GM19043 (cell line): ENCODE data around the gene CD274.
"Not testable (repeated sequence)": the region's sequence is repeated elsewhere in the genome, so short reads cannot be mapped to it uniquely, and the experiment has no call there.

ENCODE experiments used
- ATAC-seq: cut with Tn5 transposase; IDR thresholded peaks from one replicate; pipeline ENCODE4 v1.9.1; 2021; ENCODE audit warnings: low read depth; ENCODE audit not compliant: unreplicated experiment

Gene CD274

DNA sequence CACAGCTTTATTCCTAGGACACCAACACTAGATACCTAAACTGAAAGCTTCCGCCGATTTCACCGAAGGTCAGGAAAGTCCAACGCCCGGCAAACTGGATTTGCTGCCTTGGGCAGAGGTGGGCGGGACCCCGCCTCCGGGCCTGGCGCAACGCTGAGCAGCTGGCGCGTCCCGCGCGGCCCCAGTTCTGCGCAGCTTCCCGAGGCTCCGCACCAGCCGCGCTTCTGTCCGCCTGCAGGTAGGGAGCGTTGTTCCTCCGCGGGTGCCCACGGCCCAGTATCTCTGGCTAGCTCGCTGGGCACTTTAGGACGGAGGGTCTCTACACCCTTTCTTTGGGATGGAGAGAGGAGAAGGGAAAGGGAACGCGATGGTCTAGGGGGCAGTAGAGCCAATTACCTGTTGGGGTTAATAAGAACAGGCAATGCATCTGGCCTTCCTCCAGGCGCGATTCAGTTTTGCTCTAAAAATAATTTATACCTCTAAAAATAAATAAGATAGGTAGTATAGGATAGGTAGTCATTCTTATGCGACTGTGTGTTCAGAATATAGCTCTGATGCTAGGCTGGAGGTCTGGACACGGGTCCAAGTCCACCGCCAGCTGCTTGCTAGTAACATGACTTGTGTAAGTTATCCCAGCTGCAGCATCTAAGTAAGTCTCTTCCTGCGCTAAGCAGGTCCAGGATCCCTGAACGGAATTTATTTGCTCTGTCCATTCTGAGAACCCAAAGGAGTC lies at the start of gene CD274:
TSS of gene CD274 (plus strand) at position 184 of the 733 bp plus-strand sequence. CDS start 5,572 bp downstream, outside the sequence.
- ATAC-seq, result peak; percentile 47

DNA sequence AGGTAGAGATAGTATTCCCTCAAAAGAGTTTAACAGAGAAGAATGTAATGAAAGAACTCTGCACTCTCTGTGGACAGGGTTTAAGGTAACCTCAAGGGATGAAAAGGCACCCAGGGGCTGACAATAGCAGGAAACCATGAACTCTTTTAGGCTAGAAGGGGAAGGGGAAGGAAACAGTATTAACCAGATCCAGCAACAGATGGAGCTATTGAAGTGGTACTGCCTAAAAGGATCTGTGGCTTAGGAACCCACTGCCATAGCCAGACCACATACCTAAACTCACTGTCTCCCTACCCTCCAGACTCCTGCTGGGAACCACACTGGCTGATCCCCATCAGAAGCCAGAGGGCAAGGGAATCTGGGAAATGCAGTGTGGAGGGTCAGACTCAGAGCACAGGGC lies 48.1 kb upstream of the CD274 start:
- no peak for ATAC-seq

DNA sequence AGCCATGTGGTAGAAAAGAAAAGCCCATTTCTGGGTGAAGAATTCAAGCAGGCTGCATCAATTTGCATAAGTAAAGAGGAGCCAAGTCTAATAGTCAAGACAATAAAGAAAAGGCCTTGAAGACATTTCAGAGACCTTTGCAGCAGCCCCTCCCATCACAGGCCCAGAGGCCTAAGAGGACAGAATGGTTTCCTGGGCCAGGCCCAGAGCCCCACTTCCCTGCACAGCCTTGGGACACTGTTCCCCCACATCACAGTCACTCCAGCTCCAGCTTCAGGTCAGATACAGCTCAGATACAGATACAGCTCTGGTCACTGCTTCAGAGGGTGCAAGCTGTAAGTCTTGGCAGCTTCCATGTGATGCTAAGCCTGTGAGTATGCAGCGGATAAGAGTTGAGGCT lies 41.7 kb upstream of the CD274 start:
- no peak for ATAC-seq

DNA sequence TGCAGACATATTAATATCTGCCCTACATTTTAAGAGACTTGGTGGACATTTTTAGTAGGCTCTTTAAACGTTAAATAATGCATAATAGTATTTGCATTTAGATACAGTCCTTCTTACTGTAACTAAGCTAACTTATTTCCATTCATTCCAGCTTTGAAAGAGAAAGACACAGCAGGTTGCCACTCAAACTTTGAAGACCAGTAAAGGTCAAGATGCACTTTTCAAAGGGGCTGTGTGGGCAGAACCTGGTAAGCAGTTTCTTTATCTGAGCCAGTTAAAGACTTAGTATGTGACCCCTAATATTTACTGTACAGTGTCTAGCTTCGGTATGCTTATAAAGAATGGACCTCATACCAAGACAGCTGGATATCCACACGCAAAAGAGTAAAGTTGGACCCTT lies 33.4 kb upstream of the CD274 start:
- no peak for ATAC-seq

DNA sequence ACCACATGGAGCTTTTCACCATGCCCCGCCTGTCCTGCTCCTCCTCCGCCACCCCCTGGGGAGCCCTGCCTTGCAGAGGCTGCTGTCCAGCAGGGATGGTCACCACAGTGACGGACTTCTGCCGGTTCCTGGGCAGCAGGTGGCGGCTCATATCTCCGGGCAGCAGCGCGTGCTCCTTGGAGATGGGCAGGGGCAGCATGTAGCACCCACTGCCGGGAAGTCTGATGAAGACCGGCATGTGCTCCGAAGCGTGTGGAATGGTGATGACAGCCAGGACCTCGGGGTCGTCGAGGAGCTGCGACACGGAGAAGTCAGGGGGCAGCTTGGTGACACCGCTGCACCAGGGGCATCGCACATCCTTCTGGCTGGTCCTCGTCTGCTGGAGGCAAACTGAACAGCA lies 31.9 kb upstream of the CD274 start:
- ATAC-seq, result no peak

DNA sequence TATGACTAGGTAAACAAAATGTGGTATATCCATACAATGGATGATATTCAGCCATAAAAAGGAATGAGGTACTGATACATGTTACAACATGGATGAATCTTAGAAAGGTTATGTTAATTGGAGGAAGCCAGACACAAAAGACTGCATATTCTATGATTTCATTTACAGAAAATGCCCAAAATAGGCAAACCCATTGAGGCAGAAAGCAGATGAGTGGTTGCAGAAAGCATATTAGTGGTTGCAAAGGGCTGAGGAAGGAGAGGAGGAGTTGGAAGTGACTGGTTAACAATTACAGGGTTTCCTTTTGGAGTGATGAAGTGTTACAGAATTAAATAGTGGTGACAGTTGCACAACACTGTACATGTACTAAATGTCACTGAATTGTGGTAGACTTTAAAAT lies 30.4 kb upstream of the CD274 start:
- no peak for ATAC-seq

DNA sequence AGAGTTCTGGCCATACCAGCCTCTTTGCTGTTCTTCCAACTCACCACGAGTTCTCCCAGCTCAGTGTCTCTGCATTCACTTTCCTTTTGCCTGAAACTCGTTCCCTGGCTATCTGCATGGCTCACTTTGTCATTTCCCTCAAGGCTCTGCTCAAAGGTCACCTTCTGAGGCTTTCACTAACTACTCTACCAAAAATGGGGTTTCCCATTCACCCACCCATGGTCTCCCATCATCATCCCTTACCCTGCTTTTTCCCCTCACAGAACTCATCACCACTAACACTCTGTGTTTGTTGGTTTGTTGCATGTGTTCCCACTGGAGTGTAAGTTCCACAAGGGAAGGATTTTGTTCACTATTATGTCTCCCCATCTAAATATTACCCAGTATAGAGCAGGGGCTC lies 29.2 kb upstream of the CD274 start:
- no peak for ATAC-seq

DNA sequence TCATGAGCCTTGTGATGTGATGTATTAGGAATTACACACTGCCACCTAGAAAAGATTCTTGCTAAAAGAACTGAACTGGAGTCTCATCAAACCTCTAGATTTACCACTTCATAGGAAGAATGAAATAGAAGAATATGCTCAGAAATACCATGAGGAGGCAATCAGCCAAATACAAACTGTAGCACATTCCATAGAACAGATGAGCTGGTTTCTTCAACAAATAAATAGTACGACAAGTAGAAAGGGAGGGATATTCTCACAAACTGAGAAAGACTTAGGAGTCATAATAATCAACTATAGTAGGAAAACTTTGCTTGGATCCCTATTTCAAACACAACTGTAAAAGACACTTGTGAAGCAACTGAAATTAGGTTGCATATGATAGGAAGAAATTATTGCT lies 28.1 kb upstream of the CD274 start:
- ATAC-seq, result no peak

DNA sequence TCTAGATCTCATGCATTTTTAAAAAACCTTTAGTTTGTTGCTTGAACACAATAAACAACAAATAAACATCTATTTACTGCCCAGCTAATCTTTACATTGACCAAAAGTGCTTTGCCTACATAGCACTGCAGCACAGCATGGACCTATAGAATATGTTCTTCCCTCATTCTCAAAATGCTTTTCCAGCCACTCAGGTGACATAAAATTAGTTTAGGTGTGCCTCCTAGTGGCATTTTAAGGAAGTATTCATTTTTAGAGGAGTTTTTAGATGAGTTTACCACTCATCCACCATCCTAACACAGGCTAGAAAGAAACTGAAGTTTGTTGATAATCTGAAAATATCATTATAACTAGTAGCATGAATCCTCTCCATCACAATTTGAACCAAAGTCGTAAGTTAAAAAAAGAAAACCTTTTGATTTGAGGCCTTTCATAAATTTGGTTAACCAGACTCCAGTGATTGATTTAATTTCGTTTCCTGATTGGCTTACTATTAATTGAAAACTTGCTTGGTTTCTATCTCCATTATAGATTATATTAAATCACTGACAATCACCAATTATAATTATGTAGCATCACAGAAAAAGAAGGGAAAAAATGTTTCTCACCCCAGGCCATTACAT lies 25.2 kb upstream of the CD274 start:
- ATAC-seq, result no peak

DNA sequence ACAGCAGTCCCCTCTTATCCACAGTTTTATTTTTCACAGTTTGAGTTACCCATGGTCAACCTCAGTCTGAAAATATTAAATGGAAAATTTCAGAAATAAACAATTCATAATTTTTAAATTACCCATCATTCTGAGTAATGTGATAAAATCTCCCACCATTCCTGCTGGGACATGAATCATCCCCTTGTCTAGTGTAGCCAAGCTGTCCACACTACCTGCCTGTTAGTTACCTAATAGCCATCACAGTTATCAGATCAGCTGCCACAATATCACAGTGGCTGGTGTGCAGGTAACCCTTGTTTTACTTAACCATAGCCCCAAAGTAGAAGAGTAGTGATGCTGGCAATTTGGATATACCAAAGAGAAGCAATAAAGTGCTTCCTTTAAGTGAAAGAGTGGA lies 23.3 kb upstream of the CD274 start:
- no peak for ATAC-seq

DNA sequence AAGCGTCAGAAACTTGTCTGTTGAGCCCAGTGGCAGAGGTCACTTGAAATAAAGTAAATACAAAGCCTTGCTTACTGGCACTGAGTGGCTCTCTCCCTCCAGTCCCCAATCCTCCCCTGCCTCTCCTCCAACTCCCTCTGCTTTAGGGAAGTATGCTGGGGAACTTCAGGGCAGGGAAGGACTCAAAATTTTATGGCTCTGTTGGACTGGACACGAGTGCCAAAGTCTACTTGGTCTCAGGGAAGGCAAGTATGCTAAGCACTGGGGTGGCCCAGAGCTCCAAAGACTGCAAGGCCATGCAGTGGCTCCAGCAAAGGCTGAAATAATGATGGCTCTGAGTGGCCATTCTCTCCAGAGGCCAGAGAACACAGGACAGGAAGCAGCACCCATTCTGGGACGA lies 22.2 kb upstream of the CD274 start:
- no peak for ATAC-seq

DNA sequence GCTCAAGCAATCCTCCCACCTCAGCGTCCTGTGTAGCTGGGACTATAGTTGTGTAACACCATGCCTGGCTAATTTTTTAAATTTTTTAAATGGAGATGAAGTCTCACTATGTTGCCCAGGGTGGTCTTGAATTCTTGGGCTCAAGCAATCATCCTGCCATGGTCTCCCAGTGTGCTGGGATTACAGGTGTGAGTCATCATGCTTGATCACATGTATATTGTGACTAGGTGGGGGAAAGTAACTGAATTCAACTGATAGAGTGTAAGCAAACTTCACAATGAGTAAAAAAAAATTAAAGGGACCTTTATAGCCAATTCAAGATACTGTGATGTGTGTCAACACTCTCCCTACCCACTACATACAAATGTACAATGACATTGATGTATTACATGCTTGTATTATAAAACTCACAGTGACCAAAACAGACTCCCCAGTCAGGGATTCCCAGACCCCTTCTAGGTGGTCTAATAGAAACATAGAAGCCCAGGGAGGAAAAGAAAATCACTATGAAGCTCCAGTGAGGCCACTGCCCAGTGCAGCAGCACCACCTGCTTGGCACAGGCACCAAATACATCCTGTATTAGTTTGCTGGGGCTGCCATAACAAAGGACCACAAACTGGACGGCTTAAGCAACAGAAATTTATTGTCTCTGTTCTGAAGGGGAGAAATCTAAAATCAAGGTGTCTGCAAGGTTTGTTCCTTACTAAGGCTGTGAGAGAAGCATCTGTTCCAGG lies 21.4 kb upstream of the CD274 start:
- ATAC-seq, result no peak

DNA sequence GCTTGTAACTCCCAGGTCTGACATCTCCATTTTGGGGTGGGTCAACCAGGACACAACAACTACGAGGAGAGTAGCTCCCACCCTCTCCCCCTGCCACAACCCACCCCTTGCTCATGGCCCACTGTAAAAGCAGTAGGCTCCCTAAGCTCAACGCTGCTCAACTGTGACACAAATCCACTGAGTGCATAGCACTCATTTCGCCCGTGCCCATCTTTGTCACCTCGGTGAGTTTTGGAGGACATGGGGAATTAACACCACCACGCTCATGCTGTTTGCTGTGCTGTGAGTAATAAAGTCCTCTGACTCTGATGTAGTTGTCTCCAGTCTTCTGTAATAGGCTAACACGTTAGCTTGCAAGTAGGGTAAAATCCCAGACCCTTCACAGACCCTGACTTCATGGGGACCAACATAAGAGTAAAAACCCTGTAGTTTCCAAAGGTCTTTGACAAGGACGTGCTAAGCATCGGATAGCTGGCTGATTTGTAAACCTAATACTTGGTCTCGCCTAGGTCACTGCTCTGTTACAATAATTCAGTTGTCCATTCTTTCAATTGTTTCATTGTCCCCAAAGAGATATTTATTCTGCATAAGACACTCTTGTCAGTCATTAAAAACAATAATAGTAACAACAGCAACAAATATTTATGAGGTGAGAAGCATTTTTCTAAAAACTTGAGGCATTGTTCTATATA lies 20.3 kb upstream of the CD274 start:
- ATAC-seq, result no peak

DNA sequence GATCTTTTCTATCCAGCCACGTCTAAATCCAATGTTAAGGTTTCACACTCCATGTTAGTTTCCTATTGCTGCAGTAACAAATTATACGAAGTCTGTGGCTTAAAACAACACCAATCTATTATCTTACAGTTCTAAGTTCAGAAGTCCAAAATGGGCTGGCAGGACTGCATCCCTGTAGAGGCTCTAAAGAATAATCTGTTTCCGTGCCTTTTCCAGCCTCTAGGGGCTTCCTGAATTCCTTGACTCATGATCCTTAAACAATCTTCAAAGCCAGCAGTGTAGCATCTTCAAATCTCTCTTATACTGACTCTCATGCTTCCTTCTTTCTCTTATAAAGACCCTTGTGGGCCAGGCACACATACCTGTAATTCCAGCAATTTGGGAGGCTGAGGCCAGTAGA lies 19.4 kb upstream of the CD274 start:
- no peak for ATAC-seq

DNA sequence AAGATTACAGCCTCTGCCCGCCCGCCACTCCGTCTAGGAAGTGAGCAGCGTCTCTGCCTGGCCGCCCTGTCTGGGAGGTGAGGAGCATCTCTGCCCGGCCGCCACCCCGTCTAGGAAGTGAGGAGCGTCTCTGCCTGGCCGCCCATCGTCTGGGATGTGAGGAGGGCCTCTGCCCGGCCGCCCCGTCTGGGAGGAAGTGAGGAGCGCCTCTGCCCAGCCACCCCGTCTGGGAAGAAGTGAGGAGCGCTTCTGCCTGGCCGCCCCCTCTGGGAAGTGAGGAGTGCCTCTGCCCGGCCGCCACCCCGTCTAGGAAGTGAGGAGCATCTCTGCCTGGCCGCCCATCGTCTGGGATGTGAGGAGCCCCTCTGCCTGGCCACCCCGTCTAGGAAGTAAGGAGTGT lies 17.5 kb upstream of the CD274 start:
- not testable (repeated sequence) for ATAC-seq

DNA sequence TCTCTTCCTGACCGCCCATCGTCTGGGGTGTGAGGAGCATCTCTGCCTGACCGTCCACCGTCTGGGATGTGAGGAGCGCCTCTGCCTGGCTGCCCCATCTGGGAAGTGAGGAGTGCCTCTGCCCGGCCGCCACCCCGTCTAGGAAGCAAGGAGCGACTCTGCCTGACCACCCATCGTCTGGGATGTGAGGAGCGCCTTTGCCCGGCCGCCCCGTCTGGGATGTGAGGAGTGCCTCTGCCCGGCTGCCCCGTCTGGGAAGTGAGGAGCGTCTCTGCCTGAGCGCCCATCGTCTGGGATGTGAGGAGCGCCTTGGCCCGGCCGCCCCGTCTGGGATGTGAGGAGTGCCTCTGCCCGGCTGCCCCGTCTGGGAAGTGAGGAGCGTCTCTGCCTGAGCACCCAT lies 17.0 kb upstream of the CD274 start:
- not testable (repeated sequence) for ATAC-seq

DNA sequence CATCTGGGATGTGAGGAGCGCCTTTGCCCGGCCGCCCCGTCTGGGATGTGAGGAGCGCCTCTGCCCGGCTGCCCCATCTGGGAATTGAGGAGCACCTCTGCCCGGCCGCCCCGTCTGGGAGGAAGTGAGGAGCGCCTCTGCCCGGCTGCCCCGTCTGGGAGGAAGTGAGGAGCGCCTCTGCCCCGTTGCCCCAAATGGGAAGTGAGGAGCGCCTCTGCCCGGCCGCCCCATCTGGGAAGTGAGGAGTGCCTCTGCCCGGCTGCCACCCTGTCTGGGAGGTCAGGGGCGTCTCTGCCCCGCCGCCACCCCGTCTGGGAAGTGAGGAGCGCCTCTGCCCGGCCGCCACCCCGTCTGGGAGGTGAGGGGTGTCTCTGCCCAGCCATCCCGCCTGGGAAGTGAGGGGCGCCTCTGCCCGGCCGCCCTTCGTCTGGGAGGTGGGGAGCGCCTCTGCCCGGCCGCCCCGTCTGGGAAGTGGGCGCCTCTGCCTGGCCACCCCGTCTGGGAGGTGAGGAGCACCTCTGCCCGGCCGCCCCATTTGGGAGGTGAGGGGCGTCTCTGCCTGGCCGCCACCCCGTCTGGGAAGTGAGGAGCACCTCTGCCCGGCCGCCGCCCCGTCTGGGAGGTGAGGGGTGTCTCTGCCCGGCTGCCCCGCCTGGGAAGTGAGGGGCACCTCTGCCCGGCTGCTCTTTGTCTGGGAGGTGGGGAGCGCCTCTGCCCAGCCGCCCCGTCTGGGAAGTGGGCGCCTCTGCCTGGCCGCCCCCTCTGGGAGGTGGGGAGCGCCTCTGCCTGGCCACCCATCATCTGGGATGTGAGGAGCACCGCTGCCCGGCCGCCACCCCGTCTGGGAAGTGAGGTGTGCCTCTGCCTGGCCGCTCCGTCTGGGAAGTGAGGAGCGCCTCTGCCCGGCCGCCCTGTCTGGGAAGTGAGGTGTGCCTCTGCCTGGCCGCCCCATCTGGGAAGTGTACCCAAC lies 16.2 kb upstream of the CD274 start:
- not testable (repeated sequence) for ATAC-seq

DNA sequence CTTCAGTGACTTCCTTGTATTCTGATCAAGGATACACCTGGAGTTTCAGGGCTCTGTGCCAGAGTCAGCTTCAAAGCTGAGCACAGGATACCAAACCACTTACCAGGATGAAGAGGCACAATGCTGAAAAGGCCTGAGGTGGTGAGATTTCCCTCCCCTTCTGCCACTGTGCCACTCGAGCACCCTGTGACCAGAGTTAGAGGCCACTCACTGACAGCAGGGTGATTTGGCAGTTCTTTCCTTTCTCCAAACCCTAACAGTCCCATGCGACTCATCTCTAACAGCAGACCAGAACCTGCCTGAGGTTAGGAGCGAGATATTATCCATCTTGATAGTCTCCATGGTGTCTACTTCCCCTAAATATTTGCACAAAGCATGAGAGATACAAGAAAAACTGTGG lies 14.4 kb upstream of the CD274 start:
- ATAC-seq, result no peak

DNA sequence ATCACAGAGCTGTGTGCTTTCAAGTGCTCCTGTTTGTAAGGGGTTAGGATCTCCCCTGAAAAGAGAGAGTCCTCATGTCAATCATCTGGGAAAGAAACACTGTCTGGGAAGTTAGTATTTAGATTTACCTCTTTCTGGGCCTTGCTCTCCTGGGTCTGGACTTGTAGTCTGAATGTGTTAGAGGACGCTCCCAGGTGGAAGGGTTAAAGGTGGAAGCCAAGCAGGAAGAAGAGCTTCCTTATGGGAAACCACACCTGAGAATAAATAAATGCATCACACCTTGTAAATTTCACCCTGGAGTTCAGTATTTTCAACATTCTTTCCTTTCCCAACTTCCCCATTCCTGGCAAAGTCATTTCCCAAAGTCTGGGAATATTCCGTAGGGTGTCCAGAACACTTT lies 13.9 kb upstream of the CD274 start:
- ATAC-seq, result no peak
